GM12872 (cell line): ENCODE results near the gene CTRL.

ENCODE experiments used
- CTCF ChIP-seq: IDR thresholded peaks from 3 replicates; pipeline ENCODE4 v1.5.1; 2011; ENCODE audit warnings: low read depth, mild to moderate bottlenecking, low read length, moderate library complexity; ENCODE audit not compliant: insufficient read depth

The CTRL gene

GRCh38 chr16:67879936-67880335 is 51.7 kb downstream of the CTRL start:
- no peak for TF ChIP-seq CTCF
